ENCODE measurements around the gene SLMAP. TPM values are rescaled to one million over a fixed set of nuclear protein-coding genes. Genes with fewer than 3 reads are reported as not detected.

The SLMAP gene, protein sequence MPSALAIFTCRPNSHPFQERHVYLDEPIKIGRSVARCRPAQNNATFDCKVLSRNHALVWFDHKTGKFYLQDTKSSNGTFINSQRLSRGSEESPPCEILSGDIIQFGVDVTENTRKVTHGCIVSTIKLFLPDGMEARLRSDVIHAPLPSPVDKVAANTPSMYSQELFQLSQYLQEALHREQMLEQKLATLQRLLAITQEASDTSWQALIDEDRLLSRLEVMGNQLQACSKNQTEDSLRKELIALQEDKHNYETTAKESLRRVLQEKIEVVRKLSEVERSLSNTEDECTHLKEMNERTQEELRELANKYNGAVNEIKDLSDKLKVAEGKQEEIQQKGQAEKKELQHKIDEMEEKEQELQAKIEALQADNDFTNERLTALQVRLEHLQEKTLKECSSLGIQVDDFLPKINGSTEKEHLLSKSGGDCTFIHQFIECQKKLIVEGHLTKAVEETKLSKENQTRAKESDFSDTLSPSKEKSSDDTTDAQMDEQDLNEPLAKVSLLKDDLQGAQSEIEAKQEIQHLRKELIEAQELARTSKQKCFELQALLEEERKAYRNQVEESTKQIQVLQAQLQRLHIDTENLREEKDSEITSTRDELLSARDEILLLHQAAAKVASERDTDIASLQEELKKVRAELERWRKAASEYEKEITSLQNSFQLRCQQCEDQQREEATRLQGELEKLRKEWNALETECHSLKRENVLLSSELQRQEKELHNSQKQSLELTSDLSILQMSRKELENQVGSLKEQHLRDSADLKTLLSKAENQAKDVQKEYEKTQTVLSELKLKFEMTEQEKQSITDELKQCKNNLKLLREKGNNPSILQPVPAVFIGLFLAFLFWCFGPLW
- 60.3 and 64.0 TPM in 2 replicates for total RNA-seq

DNA sequence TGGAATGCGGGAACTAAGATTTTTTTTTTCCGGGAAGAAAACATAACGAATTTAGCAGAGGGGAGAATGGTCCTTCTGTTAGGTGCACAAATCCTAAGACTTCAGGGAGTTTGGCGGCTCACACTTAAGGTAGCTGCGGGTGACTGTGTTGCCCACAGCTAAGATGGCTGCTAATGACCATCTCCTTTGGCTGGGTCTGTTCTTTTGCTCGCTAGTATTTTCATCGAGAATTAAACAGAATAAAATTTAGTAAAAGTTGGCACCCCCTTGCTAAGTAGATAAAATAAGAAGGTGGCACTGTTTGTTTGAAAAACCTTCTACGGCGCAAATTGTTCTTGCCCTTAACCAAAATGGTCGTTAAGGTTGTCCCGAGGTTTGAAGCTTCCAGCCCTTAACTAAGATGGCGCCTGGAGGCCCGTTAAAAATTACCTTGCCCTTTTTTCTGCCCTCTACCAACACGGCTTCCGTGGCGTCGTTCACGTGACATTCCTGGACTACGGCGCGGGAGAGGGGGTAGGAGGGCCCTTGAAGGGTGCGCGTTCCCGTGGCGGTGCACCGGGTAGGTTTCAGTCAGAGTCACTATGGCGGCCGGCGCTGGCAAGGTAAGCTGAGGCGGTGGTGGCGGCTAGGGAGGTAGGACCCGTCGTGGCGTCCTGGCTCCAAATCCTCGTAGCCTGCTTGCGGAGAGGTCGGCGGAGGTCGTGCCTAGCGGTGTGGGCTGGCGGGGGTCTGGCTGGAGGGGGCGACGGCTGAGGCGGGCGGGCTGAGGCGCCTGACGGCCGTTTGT, at the start of gene SLMAP:
Gene SLMAP, plus strand, starts transcription at position 569 of the 787 bp plus-strand sequence. CDS start 1,343 bp downstream, outside the sequence.
- Mint-ChIP-seq H3K4me1 (ENCODE audit: low read depth) (peaks cover 39% of the 10 kb centered on the region), H3K27ac (peak within 1 kb of the TSS; percentile 97), H3K4me3 (peak within 1 kb of the TSS; percentile 98), H3K9me3 (no peaks in the 10 kb centered on the region), H3K36me3 (ENCODE audit: low read depth) (peaks cover 24% of the 10 kb centered on the region), H3K27me3 (ENCODE audit: insufficient read depth) (peaks cover 6% of the 10 kb centered on the region)
- DNase-seq (ENCODE audit: low spot score): peak; percentile 95
- intact Hi-C loops (cut with micrococcal nuclease): loop anchor here (1.0 to 5.0 kb wide), 9 partner anchors 32 to 527 kb away; partner anchors contain the start of genes ARF4, DENND6A and PDE12

DNA sequence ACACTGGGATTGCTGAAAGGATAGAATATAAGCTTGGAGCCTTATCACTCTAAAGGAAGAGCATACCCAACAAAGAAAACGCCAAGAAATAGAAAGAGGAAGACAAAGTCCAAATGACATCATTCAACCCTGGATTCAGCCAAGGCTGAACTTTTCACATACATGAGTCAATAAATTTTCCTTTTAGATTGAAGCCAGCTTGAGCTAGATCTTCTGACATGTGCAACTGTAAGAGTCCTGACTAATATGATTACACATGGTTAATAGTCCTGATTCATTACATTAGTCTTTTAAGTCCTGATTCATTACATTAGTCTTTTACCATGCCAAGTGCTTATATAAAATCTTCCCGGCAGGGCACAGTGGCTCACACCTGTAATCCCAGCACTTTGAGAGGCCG, 49.6 kb upstream of the SLMAP start:
- Mint-ChIP-seq H3K27me3 (ENCODE audit: insufficient read depth) (peaks cover 16% of the 10 kb centered on the region), H3K9me3 (no peaks in the 10 kb centered on the region)

DNA sequence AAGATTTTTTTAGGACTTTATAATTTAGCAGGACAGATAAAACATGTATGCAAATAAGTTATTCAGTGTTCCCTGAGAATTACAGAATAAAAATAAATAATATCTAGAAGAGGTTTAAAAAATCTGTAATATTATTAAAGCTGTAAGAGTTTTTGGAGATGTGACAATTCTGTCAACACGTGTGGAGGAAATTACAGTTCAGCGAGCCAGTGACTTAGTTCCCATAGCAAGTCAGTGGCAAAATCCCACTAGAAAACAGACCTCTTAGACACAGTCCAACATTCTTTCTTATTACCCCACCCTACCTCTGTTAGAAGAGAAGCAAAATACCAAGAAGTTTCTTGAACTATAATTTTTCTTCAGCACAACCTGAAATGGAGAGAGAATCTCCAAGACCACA, 47.1 kb upstream of the SLMAP start:
- no peak for DNase-seq (ENCODE audit: low spot score)
- H3K9me3 Mint-ChIP-seq: no peaks in the 10 kb centered on the region
- H3K4me1 Mint-ChIP-seq (ENCODE audit: low read depth): no peaks in the 10 kb centered on the region
- no peaks in the 10 kb centered on the region for H3K36me3 Mint-ChIP-seq (ENCODE audit: low read depth)
- no peak overlapping the region for H3K27ac Mint-ChIP-seq
- intact Hi-C loops (cut with micrococcal nuclease): no loop called here
- H3K27me3 Mint-ChIP-seq (ENCODE audit: insufficient read depth): peaks cover 13% of the 10 kb centered on the region
- H3K4me3 Mint-ChIP-seq: no peak overlapping the region

More for the DNA sequence above, 49.6 kb upstream of the SLMAP start:
- Mint-ChIP-seq H3K36me3 (ENCODE audit: low read depth) (no peaks in the 10 kb centered on the region), H3K27ac (no peak overlapping the region), H3K4me3 (no peak overlapping the region), H3K4me1 (ENCODE audit: low read depth) (no peaks in the 10 kb centered on the region)
- no peak for DNase-seq (ENCODE audit: low spot score)
- intact Hi-C loops (cut with micrococcal nuclease): no loop called here

DNA sequence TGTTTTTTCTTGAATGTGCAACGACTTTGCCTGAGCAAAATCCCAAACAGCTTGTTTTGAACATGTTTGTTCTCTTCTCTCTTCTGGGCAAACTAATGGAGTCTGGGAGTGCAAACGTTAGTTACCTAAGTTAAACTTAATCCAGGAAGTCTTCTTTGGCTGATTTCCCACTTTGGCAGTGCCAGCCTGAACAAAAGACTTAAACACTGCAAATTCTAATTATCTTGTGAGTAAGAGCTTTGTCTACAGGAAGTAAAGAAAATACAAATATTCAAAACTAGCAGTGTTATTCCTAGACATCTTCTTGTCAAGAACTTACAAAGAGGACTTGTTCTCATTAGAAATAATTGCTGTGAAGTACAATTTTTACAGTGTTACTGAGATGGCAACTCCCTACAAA, 46.5 kb upstream of the SLMAP start:
- Mint-ChIP-seq H3K9me3 (no peaks in the 10 kb centered on the region), H3K4me3 (no peak overlapping the region), H3K36me3 (ENCODE audit: low read depth) (no peaks in the 10 kb centered on the region), H3K27ac (no peak overlapping the region), H3K27me3 (ENCODE audit: insufficient read depth) (peaks cover 13% of the 10 kb centered on the region), H3K4me1 (ENCODE audit: low read depth) (no peaks in the 10 kb centered on the region)
- no peak for DNase-seq (ENCODE audit: low spot score)
- intact Hi-C loops (cut with micrococcal nuclease): no loop called here

DNA sequence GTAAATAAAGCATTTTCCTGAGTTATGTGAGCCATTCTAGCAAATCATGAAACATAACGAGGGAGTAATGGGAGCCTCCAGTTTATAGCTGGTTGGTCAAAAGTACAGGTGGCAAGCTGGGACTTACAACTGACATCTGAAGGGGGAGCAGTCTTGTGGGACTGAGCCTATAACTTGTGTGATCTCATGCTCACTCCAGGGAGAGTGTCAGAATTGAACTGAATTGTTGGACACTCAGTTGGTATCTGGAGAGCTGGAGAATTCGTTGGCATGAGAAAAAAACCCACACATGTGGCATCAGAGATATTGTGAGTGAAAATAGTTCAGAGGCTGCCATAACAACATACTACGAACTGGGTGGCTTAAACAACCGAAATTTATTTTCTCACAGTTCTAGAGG, 40.4 kb upstream of the SLMAP start:
- intact Hi-C loops (cut with micrococcal nuclease): no loop called here
- Mint-ChIP-seq H3K4me1 (ENCODE audit: low read depth) (no peaks in the 10 kb centered on the region), H3K36me3 (ENCODE audit: low read depth) (no peaks in the 10 kb centered on the region), H3K4me3 (no peak overlapping the region), H3K27me3 (ENCODE audit: insufficient read depth) (peaks cover 3% of the 10 kb centered on the region), H3K9me3 (no peaks in the 10 kb centered on the region), H3K27ac (no peak overlapping the region)
- DNase-seq (ENCODE audit: low spot score): no peak

DNA sequence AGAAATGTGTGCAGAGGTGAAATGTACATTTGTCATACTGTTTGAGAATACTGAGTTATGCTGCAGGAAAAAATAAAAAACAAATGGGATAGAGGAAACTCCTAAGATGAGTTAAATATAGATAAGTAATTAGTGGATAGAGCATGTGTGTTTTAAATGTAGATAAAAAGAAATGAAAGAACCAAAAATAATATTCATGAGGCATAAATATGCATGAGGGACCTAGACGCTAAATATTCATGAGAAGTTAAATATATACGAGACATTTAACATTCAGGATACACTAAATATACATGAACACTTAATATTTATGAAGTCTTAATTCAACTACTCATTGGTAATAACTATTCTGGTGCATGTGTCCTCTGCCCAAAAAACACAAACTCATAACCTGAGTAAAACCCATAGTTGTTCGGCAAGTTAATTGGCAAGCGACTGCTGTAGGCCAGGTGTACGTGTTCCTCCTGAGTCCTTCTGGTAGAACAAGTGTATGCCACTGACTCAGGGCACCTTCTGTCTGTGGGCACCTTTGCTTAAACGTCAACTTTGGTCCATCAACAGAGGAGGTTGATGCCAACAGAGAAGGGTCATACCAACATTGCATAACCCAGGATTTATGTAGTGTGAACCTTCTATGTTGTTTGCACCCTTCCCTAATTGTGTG, 38.8 kb upstream of the SLMAP start:
- DNase-seq (ENCODE audit: low spot score): no peak
- Mint-ChIP-seq H3K36me3 (ENCODE audit: low read depth) (no peaks in the 10 kb centered on the region), H3K27ac (no peak overlapping the region), H3K27me3 (ENCODE audit: insufficient read depth) (peaks cover 2% of the 10 kb centered on the region), H3K4me1 (ENCODE audit: low read depth) (no peaks in the 10 kb centered on the region), H3K4me3 (no peak overlapping the region), H3K9me3 (no peaks in the 10 kb centered on the region)
- intact Hi-C loops (cut with micrococcal nuclease): no loop called here

DNA sequence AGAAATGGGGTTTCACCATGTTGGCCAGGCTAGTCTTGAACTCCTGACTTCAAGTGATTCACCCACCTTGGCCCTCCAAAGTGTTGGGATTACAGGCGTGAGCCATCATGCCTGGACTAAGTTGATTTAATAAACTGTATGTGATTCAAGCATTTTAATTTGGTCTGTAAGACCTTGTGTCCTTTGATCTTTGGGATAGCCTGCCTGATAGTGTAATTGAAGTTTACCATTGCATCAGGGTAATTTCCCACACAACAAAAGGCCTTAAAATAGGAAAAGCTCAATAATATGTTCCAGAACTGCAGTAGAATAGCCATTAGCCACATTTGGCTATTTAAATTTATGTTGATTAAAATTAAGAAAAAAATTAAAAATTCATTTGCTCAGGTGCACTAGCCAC, 38.0 kb upstream of the SLMAP start:
- Mint-ChIP-seq H3K4me1 (ENCODE audit: low read depth) (no peaks in the 10 kb centered on the region), H3K27ac (no peak overlapping the region), H3K27me3 (ENCODE audit: insufficient read depth) (peaks cover 6% of the 10 kb centered on the region), H3K9me3 (no peaks in the 10 kb centered on the region), H3K4me3 (no peak overlapping the region), H3K36me3 (ENCODE audit: low read depth) (no peaks in the 10 kb centered on the region)
- intact Hi-C loops (cut with micrococcal nuclease): no loop called here
- no peak for DNase-seq (ENCODE audit: low spot score)

DNA sequence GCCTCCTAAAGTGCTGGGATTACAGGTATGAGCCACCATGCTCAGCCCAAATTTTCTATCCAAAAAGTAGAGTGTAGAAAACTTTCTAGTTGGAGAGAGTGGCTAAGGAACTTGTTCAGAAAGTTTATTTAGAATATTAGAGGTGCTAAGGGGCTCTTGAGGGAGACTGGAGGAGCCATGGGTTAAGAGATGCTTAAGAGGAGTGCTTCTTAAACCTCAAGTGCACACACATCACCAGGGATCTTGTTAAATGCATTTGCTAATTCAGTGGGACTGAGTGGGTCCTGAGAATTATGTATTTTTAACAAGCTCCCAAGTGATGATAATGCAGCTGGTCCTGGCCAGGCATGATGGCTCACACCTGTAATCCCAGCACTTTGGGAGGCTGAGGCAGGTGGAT, 29.7 kb upstream of the SLMAP start:
- intact Hi-C loops (cut with micrococcal nuclease): no loop called here
- Mint-ChIP-seq H3K36me3 (ENCODE audit: low read depth) (no peaks in the 10 kb centered on the region), H3K27ac (no peak overlapping the region), H3K9me3 (no peaks in the 10 kb centered on the region), H3K4me1 (ENCODE audit: low read depth) (no peaks in the 10 kb centered on the region), H3K27me3 (ENCODE audit: insufficient read depth) (peaks cover 4% of the 10 kb centered on the region), H3K4me3 (no peak overlapping the region)
- DNase-seq (ENCODE audit: low spot score): no peak

DNA sequence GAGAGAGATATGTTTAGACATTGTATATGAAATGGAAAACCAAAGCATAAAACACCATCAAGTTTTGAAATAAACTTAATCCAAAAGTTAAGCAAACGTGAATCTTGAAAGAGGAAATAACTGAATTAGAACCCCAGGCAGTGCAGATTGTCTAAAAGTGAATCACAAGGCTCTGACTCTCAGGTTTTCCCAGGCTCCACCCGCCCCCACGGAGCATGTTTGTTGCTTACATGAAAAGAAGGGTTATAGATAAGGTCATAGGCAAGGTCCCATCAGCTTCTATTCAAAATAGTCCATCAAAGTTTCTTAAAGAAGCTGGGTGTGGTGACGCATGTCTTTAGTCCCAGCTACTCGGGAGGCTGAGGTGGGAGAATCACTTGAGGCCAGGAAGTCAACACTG, 29.0 kb upstream of the SLMAP start:
- Mint-ChIP-seq H3K9me3 (no peaks in the 10 kb centered on the region), H3K4me1 (ENCODE audit: low read depth) (no peaks in the 10 kb centered on the region), H3K27me3 (ENCODE audit: insufficient read depth) (peaks cover 4% of the 10 kb centered on the region), H3K36me3 (ENCODE audit: low read depth) (no peaks in the 10 kb centered on the region), H3K4me3 (no peak overlapping the region), H3K27ac (no peak overlapping the region)
- intact Hi-C loops (cut with micrococcal nuclease): no loop called here
- DNase-seq (ENCODE audit: low spot score): no peak

DNA sequence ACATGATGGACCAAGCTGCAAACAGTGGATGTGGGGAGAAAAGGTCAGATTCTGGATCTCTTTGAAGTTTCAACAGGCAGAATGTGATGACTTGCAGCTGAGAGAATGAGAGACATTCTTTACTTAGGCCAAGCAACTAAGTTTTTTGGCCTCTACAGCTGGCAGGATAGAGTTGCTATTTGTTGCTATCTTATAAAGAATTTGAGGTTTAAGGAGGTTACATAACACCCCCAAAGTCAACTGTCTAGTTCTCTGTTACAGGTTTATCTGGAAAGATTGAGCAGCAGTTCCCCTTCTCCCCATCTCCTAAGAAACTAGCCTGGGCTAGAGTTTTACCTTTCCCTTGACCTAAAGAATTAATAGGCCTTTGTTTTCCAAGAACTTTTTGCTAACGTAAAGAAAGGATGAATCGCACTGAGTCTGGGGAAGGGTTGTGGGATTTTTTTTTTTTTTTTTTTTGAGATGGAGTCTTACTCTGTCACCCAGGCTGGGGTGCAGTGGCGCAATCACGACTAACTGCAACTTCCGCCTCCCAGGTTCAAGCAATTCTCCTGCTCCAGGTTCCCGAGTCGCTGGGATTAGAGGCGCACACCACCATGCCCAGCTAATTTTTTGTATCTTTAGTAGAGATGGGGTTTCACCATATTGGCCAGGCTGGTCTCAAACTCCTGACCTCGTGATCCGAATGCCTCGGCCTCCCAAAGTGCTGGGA, 26.6 kb upstream of the SLMAP start:
- H3K4me1 Mint-ChIP-seq (ENCODE audit: low read depth): no peaks in the 10 kb centered on the region
- intact Hi-C loops (cut with micrococcal nuclease): no loop called here
- no peaks in the 10 kb centered on the region for H3K36me3 Mint-ChIP-seq (ENCODE audit: low read depth)
- no peaks in the 10 kb centered on the region for H3K27me3 Mint-ChIP-seq (ENCODE audit: insufficient read depth)
- no peaks in the 10 kb centered on the region for H3K9me3 Mint-ChIP-seq
- no peak overlapping the region for H3K4me3 Mint-ChIP-seq
- no peak overlapping the region for H3K27ac Mint-ChIP-seq
- no peak for DNase-seq (ENCODE audit: low spot score)

DNA sequence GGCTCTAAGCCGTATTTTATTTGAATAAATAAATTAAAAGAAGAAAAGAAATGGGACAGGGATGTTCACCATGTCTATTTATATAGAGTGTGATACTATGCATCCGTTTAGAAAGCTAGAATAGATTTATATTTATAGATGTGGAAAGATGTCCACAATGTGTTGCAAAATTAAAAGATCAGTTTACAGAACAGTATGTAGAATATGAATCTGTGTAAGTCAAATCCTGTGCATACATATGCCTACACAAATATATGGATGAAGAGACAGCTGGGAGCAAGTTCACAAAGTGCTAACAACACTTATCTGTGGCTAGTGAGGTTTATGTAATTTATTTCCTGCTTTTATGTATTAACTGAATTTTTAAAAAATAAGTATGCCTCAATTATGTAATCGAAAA, 25.4 kb upstream of the SLMAP start:
- no peak for DNase-seq (ENCODE audit: low spot score)
- H3K27me3 Mint-ChIP-seq (ENCODE audit: insufficient read depth): no peaks in the 10 kb centered on the region
- H3K9me3 Mint-ChIP-seq: no peaks in the 10 kb centered on the region
- H3K27ac Mint-ChIP-seq: no peak overlapping the region
- intact Hi-C loops (cut with micrococcal nuclease): no loop called here
- H3K4me3 Mint-ChIP-seq: no peak overlapping the region
- H3K4me1 Mint-ChIP-seq (ENCODE audit: low read depth): no peaks in the 10 kb centered on the region
- no peaks in the 10 kb centered on the region for H3K36me3 Mint-ChIP-seq (ENCODE audit: low read depth)

DNA sequence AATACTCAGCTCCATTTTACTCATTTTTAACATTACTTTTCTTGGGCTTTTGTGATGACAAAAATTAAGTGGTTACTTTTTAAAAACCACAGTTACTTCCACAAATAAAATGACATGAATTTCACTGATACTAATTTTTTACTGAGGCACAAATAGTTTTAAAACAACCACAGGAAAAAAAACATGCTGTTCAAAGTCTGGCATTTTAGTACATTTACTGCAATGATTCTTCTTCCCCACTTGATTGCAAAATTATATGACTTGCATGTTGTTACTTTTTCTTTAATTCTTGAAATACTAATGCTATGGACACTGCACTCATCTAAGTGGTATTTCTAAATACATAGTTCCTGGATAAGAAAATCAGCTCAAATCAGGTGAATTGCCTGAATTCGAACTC, 24.8 kb upstream of the SLMAP start:
- no peak overlapping the region for H3K4me3 Mint-ChIP-seq
- no peak overlapping the region for H3K27ac Mint-ChIP-seq
- no peak for DNase-seq (ENCODE audit: low spot score)
- no peaks in the 10 kb centered on the region for H3K9me3 Mint-ChIP-seq
- H3K4me1 Mint-ChIP-seq (ENCODE audit: low read depth): no peaks in the 10 kb centered on the region
- no peaks in the 10 kb centered on the region for H3K27me3 Mint-ChIP-seq (ENCODE audit: insufficient read depth)
- intact Hi-C loops (cut with micrococcal nuclease): no loop called here
- H3K36me3 Mint-ChIP-seq (ENCODE audit: low read depth): no peaks in the 10 kb centered on the region
